Stimulated activated naive CD4-positive, alpha-beta T cell (primary cell): ENCODE results near the gene ANP32A.

Experiments
- DNase-seq, 6 experiments: peaks; one replicate each; lab custom pipeline; 2025; lab: John Stamatoyannopoulos, UW

The ANP32A gene

GRCh38 chr15:68819495-68820294 is 1.0 kb downstream of the ANP32A start:
- DNase-seq = peak in 5 of 6 experiments; percentile 51 to 75 (median 60)

- DNase-seq = peak in 2 of 6 experiments; percentile 23 to 62
These were observed 1.8 kb downstream of the ANP32A start for GRCh38 chr15:68818769-68819494.

GRCh38 chr15:68818066-68818768 is 2.5 kb downstream of the ANP32A start:
- peak; percentile 58 to 86 (median 71) for DNase-seq

- peak; percentile 65 to 88 (median 76) for DNase-seq
These were observed 3.2 kb downstream of the ANP32A start for GRCh38 chr15:68817304-68818065.

- no peak for DNase-seq
These were observed 3.8 kb downstream of the ANP32A start for GRCh38 chr15:68816795-68817303.

- no peak for DNase-seq
These were observed 4.5 kb downstream of the ANP32A start for GRCh38 chr15:68816158-68816557.

- no peak for DNase-seq
These were observed 5.1 kb downstream of the ANP32A start for GRCh38 chr15:68815598-68815997.

GRCh38 chr15:68814596-68814995 is 6.1 kb downstream of the ANP32A start:
- no peak for DNase-seq

- DNase-seq = no peak
These were observed 7.9 kb downstream of the ANP32A start for GRCh38 chr15:68812597-68813431.

- no peak for DNase-seq
These were observed 8.6 kb downstream of the ANP32A start for GRCh38 chr15:68812069-68812468.

- no peak for DNase-seq
These were observed 11.2 kb downstream of the ANP32A start for GRCh38 chr15:68809517-68809916.

GRCh38 chr15:68808770-68809169 is 11.9 kb downstream of the ANP32A start:
- DNase-seq = no peak

- DNase-seq = no peak
These were observed 12.6 kb downstream of the ANP32A start for GRCh38 chr15:68808091-68808490.

GRCh38 chr15:68807249-68807648 is 13.4 kb downstream of the ANP32A start:
- no peak for DNase-seq

- DNase-seq = no peak
These were observed 14.3 kb downstream of the ANP32A start for GRCh38 chr15:68806220-68807060.

GRCh38 chr15:68802373-68802772 is 18.3 kb downstream of the ANP32A start:
- no peak for DNase-seq

- no peak for DNase-seq
These were observed 19.0 kb downstream of the ANP32A start for GRCh38 chr15:68801572-68802148.

- DNase-seq = no peak
These were observed 19.8 kb downstream of the ANP32A start for GRCh38 chr15:68800875-68801274.

- DNase-seq = no peak
These were observed 22.2 kb downstream of the ANP32A start for GRCh38 chr15:68798346-68799094.
